OCI-LY7 (cell line): ENCODE data around the gene SORCS3.

Experiments
- CTCF ChIP-seq: fragments of 200-600 bp; sonication (generic); conservative IDR thresholded peaks from 2 replicates; pipeline ENCODE4 v1.5.1; 2014; ENCODE audit warnings: mild to moderate bottlenecking, antibody characterized with exemption, low read length, moderate library complexity, mixed read lengths
- EZH2phosphoT487 ChIP-seq: fragments of 200-600 bp; sonication (generic); IDR thresholded peaks from 2 replicates; pipeline ENCODE4 v1.6.1; 2018; ENCODE audit warnings: low read depth, borderline replicate concordance, mild to moderate bottlenecking, mixed run types, antibody characterized with exemption, low read length, moderate library complexity, mixed read lengths

GRCh38 chr10:105148921-105149320 lies 507.8 kb downstream of the SORCS3 start:
- TF ChIP-seq CTCF (no peak), EZH2phosphoT487 (no peak)
